Measurements from ENCODE around the gene TNFRSF13B. TPM values are rescaled to one million over a fixed set of nuclear protein-coding genes. Genes with fewer than 3 reads are reported as not detected.

Gene TNFRSF13B
- total and polyA plus RNA-seq, 10 of the 15 experiments (the other 5 are each of a cell fraction or from before 2014, with no cell fraction given), result 15.5 to 231 (median 119) TPM

- FAIRE-seq (no peak), DNase-seq (ENCODE audit: low read depth, low spot score) (no peak), ATAC-seq (no peak)
- Histone ChIP-seq H3K4me2 (ENCODE audit: control insufficient read depth, insufficient read depth) (no peak overlapping the region), H3K9me3 (replicated peaks; ENCODE audit: control insufficient read depth, insufficient read depth, low read length) (no peaks in the 10 kb centered on the region), H3K79me2 (ENCODE audit: control insufficient read depth, insufficient read depth, low read length) (peaks cover 8% of the 10 kb centered on the region), H3K27ac (ENCODE audit: control insufficient read depth, insufficient read depth) (no peak overlapping the region), H4K20me1 (ENCODE audit: control insufficient read depth, insufficient read depth) (no peaks in the 10 kb centered on the region; the same call in 1 of the 2 replicates), H3K27me3 (replicated peaks in 1 of 2; ENCODE audit: control insufficient read depth in 2 of 2, insufficient read depth in 2 of 2, low read length in 1 of 2) (no peaks in the 10 kb centered on the region), H3K9ac (ENCODE audit: control insufficient read depth, insufficient read depth, low read length) (no peak overlapping the region), H2AFZ (ENCODE audit: control insufficient read depth, low read depth, low read length) (no peak overlapping the region), H3K4me3 (no peak overlapping the region), H3K36me3 (ENCODE audit: control insufficient read depth in 2 of 2, insufficient read depth in 2 of 2, low read length in 1 of 2) (peaks cover 48 to 52% of the 10 kb centered on the region in 2 experiments), H3K4me1 (ENCODE audit: control insufficient read depth, insufficient read depth, low read length) (no peaks in the 10 kb centered on the region)
- 94% methylated on average over 10 of the region's 10 CpGs for WGBS (ENCODE audit: insufficient coverage, insufficient replicate concordance, low lambda C conversion rate, missing lambda C conversion rate)
- TF ChIP-seq SIX5 (IDR thresholded peaks at IDR 0.05; ENCODE audit: low read depth, low read length, severe bottlenecking) (no peak), SMAD5 (IDR thresholded peaks at IDR 0.05; ENCODE audit: low read depth) (no peak), YY1 (IDR thresholded peaks at IDR 0.05; ENCODE audit: low read depth, low read length) (no peak)
- TF ChIP-seq, protein P1, sequence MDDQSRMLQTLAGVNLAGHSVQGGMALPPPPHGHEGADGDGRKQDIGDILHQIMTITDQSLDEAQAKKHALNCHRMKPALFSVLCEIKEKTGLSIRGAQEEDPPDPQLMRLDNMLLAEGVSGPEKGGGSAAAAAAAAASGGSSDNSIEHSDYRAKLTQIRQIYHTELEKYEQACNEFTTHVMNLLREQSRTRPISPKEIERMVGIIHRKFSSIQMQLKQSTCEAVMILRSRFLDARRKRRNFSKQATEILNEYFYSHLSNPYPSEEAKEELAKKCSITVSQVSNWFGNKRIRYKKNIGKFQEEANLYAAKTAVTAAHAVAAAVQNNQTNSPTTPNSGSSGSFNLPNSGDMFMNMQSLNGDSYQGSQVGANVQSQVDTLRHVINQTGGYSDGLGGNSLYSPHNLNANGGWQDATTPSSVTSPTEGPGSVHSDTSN (IDR thresholded peaks at IDR 0.05; ENCODE audit: insufficient replicate concordance, low read depth, low read length), result no peak
- in situ Hi-C loops (cut with MboI), result no loop called here
- ChIA-PET SMC1A (ENCODE audit: uncharacterized antibody, unreplicated experiment) (no interaction called here), RAD21 (ENCODE audit: unreplicated experiment) (interaction anchor here (0.8 kb wide), 1 partner anchor 52 kb away, joined by 3 read pairs; no protein-coding TSS in a partner anchor), POLR2A (no interaction called here), CTCF (interaction anchor here (1.2 kb wide), 1 partner anchor 53 kb away, joined by 3 read pairs; no protein-coding TSS in a partner anchor)
- intact Hi-C loops (cut with micrococcal nuclease; ENCODE audit: unreplicated experiment), result no loop called here
- BruUV-seq (replicated peaks), result no TSS peak
These were observed 33.9 kb downstream of the TNFRSF13B start for GRCh38 chr17:16938031-16938430.

GRCh38 chr17:16937431-16937830, 34.5 kb downstream of the TNFRSF13B start:
- no peak for DNase-seq (ENCODE audit: low read depth, low spot score)
- peaks cover 43 to 46% of the 10 kb centered on the region in 2 experiments for H3K36me3 ChIP-seq (ENCODE audit: control insufficient read depth in 2 of 2, insufficient read depth in 2 of 2, low read length in 1 of 2)

More at GRCh38 chr17:16937431-16937830, 34.5 kb downstream of the TNFRSF13B start:
- SMC1A ChIA-PET (ENCODE audit: uncharacterized antibody, unreplicated experiment), result interaction anchor here (0.6 kb wide), 1 partner anchor 49 kb away, joined by 3 read pairs; no protein-coding TSS in a partner anchor
- intact Hi-C loops (cut with micrococcal nuclease; ENCODE audit: unreplicated experiment) (no loop called here), in situ Hi-C loops (cut with MboI) (no loop called here)
- no peaks in the 10 kb centered on the region; the same call in 1 of the 2 replicates for H4K20me1 ChIP-seq (ENCODE audit: control insufficient read depth, insufficient read depth)
- no peak overlapping the region for H3K4me3 ChIP-seq
- no TSS peak for BruUV-seq (replicated peaks)
- H3K27me3 ChIP-seq (replicated peaks in 1 of 2; ENCODE audit: control insufficient read depth in 2 of 2, insufficient read depth in 2 of 2, low read length in 1 of 2), result no peaks in the 10 kb centered on the region
- H2AFZ ChIP-seq (ENCODE audit: control insufficient read depth, low read depth, low read length), result no peak overlapping the region
- H3K9ac ChIP-seq (ENCODE audit: control insufficient read depth, insufficient read depth, low read length), result no peak overlapping the region
- H3K9me3 ChIP-seq (replicated peaks; ENCODE audit: control insufficient read depth, insufficient read depth, low read length), result no peaks in the 10 kb centered on the region
- WGBS (ENCODE audit: insufficient coverage, insufficient replicate concordance, low lambda C conversion rate, missing lambda C conversion rate), result 93% methylated on average over 17 of the region's 17 CpGs
- POLR2A ChIA-PET, result interaction anchor here (0.6 to 0.7 kb wide), 2 partner anchors 26 to 530 kb away, joined by 3 read pairs; no protein-coding TSS in a partner anchor
- FAIRE-seq (no peak), ATAC-seq (no peak)
- peaks cover 3% of the 10 kb centered on the region for H3K79me2 ChIP-seq (ENCODE audit: control insufficient read depth, insufficient read depth, low read length)
- no peaks in the 10 kb centered on the region for H3K4me1 ChIP-seq (ENCODE audit: control insufficient read depth, insufficient read depth, low read length)
- H3K4me2 ChIP-seq (ENCODE audit: control insufficient read depth, insufficient read depth), result no peak overlapping the region
- CTCF ChIA-PET, result no interaction called here
- RAD21 ChIA-PET (ENCODE audit: unreplicated experiment), result no interaction called here
- no peak for TF ChIP-seq BACH1 (IDR thresholded peaks at IDR 0.05; ENCODE audit: borderline replicate concordance)
- TF ChIP-seq ZNF217 (IDR thresholded peaks at IDR 0.05), result no peak
- no peak overlapping the region for H3K27ac ChIP-seq (ENCODE audit: control insufficient read depth, insufficient read depth)
